HL-60 (cell line): ENCODE data around the gene PDSS2.

Source experiments
- DNase-seq, 2 experiments: peaks; one replicate each; pipeline ENCODE4 v3.0.0-alpha.2; 2010 to 2020; ENCODE audit warnings: low read depth in 1 of 2, low spot score in 1 of 2
- H3K27ac ChIP-seq: fragments of 250-450 bp; sonication (Bioruptor Pico); replicated peaks from 2 replicates; pipeline ENCODE4 v1.5.1; 2020; ENCODE audit warnings: mild to moderate bottlenecking, moderate library complexity
- H3K27me3 ChIP-seq: fragments of 250-450 bp; sonication (Bioruptor Pico); 2 replicates; pipeline ENCODE4 v1.5.1; 2021; ENCODE audit warnings: mild to moderate bottlenecking, moderate library complexity; ENCODE audit not compliant: insufficient read depth, poor library complexity, severe bottlenecking
- H3K4me3 ChIP-seq: replicated peaks from 2 replicates; pipeline ENCODE4 v1.5.1; 2011; ENCODE audit warnings: mild to moderate bottlenecking, control low read depth, low read length; ENCODE audit not compliant: insufficient read depth
- CTCF ChIP-seq: IDR thresholded peaks from one replicate; pipeline ENCODE4 v1.5.1; 2011; ENCODE audit warnings: low read length, control low read depth, inconsistent platforms; ENCODE audit not compliant: insufficient read depth
- GABPA ChIP-seq: IDR thresholded peaks from 2 replicates; pipeline ENCODE4 v1.6.1; 2012; ENCODE audit warnings: low read depth
- POLR2AphosphoS5 ChIP-seq: IDR thresholded peaks from 2 replicates; pipeline ENCODE4 v1.6.1; 2012; ENCODE audit warnings: low read depth
- REST ChIP-seq: IDR thresholded peaks from 2 replicates; pipeline ENCODE4 v1.6.1; 2012; ENCODE audit warnings: low read depth; ENCODE audit not compliant: insufficient replicate concordance
- SPI1 ChIP-seq: IDR thresholded peaks from 2 replicates; pipeline ENCODE4 v1.6.1; 2012; ENCODE audit warnings: low read depth, mild to moderate bottlenecking, borderline replicate concordance

The PDSS2 gene

GRCh38 chr6:107156617-107157016, 302.7 kb downstream of the PDSS2 start:
- no peaks in the 10 kb centered on the region for H3K27me3 ChIP-seq
- no peak for DNase-seq
- no peak for TF ChIP-seq SPI1
- TF ChIP-seq REST = no peak
- TF ChIP-seq CTCF = no peak
- TF ChIP-seq POLR2AphosphoS5 = no peak
- no peak for TF ChIP-seq GABPA
- H3K4me3 ChIP-seq = no peak overlapping the region
- no peak overlapping the region for H3K27ac ChIP-seq

GRCh38 chr6:107154801-107155160, 304.6 kb downstream of the PDSS2 start:
- no peak overlapping the region for H3K4me3 ChIP-seq
- no peak overlapping the region for H3K27ac ChIP-seq
- TF ChIP-seq SPI1 (no peak), CTCF (no peak), POLR2AphosphoS5 (no peak), REST (no peak), GABPA (no peak)
- H3K27me3 ChIP-seq = no peaks in the 10 kb centered on the region
- DNase-seq = no peak

- TF ChIP-seq SPI1 = no peak
- DNase-seq = no peak
- Histone ChIP-seq H3K27ac (no peak overlapping the region), H3K4me3 (no peak overlapping the region), H3K27me3 (no peaks in the 10 kb centered on the region)
These were observed 305.1 kb downstream of the PDSS2 start for GRCh38 chr6:107154131-107154800.

GRCh38 chr6:107152638-107153430, 306.5 kb downstream of the PDSS2 start:
- DNase-seq = no peak
- H3K27me3 ChIP-seq = no peaks in the 10 kb centered on the region
- H3K4me3 ChIP-seq = no peak overlapping the region
- TF ChIP-seq GABPA (no peak), POLR2AphosphoS5 (no peak), SPI1 (no peak), CTCF (no peak), REST (no peak)
- H3K27ac ChIP-seq = no peak overlapping the region
